ENCODE measurements around the gene PDIA3.

- TF ChIP-seq ZFX (IDR thresholded peaks at IDR 0.05; ENCODE audit: borderline replicate concordance): no peak
- TF ChIP-seq, protein P1, sequence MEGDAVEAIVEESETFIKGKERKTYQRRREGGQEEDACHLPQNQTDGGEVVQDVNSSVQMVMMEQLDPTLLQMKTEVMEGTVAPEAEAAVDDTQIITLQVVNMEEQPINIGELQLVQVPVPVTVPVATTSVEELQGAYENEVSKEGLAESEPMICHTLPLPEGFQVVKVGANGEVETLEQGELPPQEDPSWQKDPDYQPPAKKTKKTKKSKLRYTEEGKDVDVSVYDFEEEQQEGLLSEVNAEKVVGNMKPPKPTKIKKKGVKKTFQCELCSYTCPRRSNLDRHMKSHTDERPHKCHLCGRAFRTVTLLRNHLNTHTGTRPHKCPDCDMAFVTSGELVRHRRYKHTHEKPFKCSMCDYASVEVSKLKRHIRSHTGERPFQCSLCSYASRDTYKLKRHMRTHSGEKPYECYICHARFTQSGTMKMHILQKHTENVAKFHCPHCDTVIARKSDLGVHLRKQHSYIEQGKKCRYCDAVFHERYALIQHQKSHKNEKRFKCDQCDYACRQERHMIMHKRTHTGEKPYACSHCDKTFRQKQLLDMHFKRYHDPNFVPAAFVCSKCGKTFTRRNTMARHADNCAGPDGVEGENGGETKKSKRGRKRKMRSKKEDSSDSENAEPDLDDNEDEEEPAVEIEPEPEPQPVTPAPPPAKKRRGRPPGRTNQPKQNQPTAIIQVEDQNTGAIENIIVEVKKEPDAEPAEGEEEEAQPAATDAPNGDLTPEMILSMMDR (IDR thresholded peaks at IDR 0.05): no peak
Observed at GRCh38 chr15:43808435-43808950, 62.3 kb downstream of the PDIA3 start.

Measured in 22Rv1 (cell line).